Keratinocyte (primary cell): Measurements from ENCODE around the gene CCRL2.
"Not testable (repeated sequence)": the region's sequence is repeated elsewhere in the genome, so short reads cannot be mapped to it uniquely, and the experiment has no call there.

Experiments
- EZH2 ChIP-seq: IDR thresholded peaks from one replicate; pipeline ENCODE4 v1.6.1; 2012; ENCODE audit warnings: inconsistent platforms, mild to moderate bottlenecking, low read length, moderate library complexity
- TF ChIP-seq, protein P1 (sequence below), 3 experiments: IDR thresholded peaks in 1 of 3; conservative IDR thresholded peaks in 1 of 3; optimal IDR thresholded peaks in 1 of 3; 2 replicates in 2 of 3; 3 replicates in 1 of 3; pipeline versions ENCODE3 to v1.5.1; 2011; ENCODE audit warnings: low read length in 3 of 3, mild to moderate bottlenecking in 3 of 3, moderate library complexity in 2 of 3, control low read depth in 1 of 3, inconsistent platforms in 1 of 3; ENCODE audit not compliant: insufficient read depth in 2 of 3; ENCODE audit errors: extremely low read depth in 1 of 3

- TF ChIP-seq, protein P1, sequence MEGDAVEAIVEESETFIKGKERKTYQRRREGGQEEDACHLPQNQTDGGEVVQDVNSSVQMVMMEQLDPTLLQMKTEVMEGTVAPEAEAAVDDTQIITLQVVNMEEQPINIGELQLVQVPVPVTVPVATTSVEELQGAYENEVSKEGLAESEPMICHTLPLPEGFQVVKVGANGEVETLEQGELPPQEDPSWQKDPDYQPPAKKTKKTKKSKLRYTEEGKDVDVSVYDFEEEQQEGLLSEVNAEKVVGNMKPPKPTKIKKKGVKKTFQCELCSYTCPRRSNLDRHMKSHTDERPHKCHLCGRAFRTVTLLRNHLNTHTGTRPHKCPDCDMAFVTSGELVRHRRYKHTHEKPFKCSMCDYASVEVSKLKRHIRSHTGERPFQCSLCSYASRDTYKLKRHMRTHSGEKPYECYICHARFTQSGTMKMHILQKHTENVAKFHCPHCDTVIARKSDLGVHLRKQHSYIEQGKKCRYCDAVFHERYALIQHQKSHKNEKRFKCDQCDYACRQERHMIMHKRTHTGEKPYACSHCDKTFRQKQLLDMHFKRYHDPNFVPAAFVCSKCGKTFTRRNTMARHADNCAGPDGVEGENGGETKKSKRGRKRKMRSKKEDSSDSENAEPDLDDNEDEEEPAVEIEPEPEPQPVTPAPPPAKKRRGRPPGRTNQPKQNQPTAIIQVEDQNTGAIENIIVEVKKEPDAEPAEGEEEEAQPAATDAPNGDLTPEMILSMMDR (optimal IDR thresholded peaks at IDR 0.05 in 1 of 3, IDR thresholded peaks at IDR 0.05 in 1 of 3, conservative IDR thresholded peaks at IDR 0.05 in 1 of 3; ENCODE audit: extremely low read depth in 1 of 3, insufficient read depth in 2 of 3, low read length in 3 of 3): not testable (repeated sequence)
- TF ChIP-seq EZH2: not testable (repeated sequence)
Observed at GRCh38 chr3:46388847-46389246, 18.2 kb upstream of the CCRL2 start.
